Dedifferentiated amniotic fluid mesenchymal stem cell (primary cell): ENCODE data around the gene RBM8A.

Experiments
- DNase-seq: peaks from one replicate; pipeline ENCODE4 v3.0.0-alpha.2; 2016; ENCODE audit errors: extremely low spot score

The RBM8A gene

GRCh38 chr1:145927063-145927886 is at the start of gene RBM8A:
TSS of gene RBM8A (minus strand) at chr1:145927484. CDS start at chr1:145927426, 58 bp downstream.
- peak; percentile 99 for DNase-seq

DNA sequence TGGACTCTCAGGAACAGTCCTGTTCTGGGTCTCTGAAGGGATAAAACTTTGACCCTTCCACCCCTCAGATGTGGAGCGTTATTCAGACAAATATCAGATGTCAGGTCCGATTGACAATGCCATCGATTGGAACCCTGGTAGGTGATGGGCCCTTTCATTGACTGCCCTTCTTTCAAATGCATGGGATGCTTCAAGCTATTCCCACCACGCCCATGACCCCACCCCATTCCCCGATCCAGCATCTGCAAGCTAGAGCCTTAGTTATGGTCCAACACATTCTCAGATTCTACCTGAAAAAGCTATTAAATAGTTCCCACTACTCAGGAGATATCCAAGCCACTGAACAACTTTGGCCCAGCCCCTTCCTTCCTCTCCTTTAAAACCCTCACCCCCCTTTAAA is 49.7 kb upstream of the RBM8A start:
- no peak for DNase-seq

GRCh38 chr1:145975216-145975615 is 47.9 kb upstream of the RBM8A start:
- no peak for DNase-seq

DNA sequence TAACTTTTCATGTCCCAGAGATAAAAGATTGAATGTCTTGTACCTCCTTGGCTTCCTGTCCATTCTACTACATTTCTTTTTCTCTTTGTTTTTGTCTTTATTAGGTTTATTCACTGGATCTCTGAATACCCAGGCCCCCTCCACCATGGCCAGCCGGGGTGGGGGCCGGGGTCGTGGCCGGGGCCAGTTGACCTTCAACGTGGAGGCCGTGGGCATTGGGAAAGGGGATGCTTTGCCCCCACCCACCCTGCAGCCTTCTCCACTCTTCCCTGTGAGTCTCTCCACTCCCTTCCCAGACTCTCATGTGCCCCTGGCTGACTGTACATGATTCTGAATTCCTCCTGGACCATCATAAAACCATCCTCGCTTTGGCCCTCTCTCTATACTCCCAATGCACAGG is 47.4 kb upstream of the RBM8A start:
- DNase-seq, result no peak

GRCh38 chr1:145972580-145972979 is 45.3 kb upstream of the RBM8A start:
- DNase-seq, result no peak

DNA sequence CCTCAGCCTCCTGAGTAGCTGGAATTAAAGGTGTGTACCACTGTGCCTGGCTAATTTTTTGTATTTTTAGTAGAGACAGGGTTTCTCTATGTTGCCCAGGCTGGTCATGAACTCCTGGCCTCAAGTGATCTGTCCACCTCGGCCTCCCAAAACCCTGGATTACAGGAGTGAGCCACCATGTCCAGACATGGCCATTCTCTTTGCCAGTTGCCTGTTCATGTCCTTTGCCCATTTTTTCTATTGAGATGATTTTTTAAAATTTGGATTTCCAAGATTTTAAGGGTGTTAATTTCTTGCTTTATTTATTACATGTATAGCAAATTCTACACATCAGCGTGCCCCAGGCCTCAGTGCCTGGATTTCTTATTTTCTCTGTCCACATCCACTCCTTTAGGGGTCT is 40.0 kb upstream of the RBM8A start:
- no peak for DNase-seq

- DNase-seq, result no peak
Measured at GRCh38 chr1:145965119-145965744, 37.9 kb upstream of the RBM8A start.

DNA sequence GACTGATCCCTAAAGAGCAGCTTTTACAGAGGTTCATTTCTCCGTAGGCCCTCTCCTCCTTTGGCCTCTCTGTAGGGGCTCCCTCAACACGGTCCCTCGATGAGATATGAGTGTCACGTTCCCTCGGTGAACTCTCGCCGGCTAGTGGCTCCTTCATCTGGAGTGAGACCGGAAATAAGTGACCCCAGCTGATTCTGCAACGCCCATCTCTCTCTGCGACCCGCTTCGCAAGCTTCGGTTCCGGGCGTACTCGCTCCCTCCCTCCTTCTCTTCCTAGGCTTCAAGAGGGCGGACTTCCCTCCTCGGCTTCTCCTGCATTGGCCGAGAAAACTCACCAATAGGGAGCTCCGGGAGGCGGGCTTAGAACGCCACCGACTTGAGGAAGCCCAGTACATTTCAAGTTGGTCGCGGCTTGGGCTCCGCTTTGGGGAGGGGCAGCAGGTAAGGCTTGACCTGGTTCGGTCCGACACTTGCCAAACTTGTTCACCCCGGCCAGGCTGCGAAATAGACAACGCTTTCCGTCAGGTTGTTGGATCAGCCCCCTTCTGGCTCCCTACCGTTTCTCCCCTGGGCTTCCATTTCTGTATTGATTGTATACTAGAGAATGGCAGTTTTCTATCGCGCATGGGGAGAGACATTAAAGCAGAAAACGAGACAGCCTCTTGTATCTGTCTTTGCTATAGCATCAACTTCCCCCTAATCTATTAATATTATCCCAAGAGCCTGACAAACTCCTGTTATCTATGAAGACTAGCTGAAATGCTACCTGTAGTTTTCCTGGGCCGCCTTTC is 37.2 kb upstream of the RBM8A start, which contains the start of the genes ANKRD34A and POLR3GL:
ANKRD34A (minus strand) TSS at position 248 of the 791 bp plus-strand sequence. CDS start 2,816 bp downstream, outside the sequence.
POLR3GL (plus strand) TSS at position 363 of the 791 bp plus-strand sequence. CDS start 10,176 bp downstream, outside the sequence.
- DNase-seq, result peak; percentile 95

GRCh38 chr1:145963265-145964019 is 36.2 kb upstream of the RBM8A start:
- no peak for DNase-seq

- DNase-seq, result no peak
Measured at GRCh38 chr1:145962157-145963102, 35.1 kb upstream of the RBM8A start.

DNA sequence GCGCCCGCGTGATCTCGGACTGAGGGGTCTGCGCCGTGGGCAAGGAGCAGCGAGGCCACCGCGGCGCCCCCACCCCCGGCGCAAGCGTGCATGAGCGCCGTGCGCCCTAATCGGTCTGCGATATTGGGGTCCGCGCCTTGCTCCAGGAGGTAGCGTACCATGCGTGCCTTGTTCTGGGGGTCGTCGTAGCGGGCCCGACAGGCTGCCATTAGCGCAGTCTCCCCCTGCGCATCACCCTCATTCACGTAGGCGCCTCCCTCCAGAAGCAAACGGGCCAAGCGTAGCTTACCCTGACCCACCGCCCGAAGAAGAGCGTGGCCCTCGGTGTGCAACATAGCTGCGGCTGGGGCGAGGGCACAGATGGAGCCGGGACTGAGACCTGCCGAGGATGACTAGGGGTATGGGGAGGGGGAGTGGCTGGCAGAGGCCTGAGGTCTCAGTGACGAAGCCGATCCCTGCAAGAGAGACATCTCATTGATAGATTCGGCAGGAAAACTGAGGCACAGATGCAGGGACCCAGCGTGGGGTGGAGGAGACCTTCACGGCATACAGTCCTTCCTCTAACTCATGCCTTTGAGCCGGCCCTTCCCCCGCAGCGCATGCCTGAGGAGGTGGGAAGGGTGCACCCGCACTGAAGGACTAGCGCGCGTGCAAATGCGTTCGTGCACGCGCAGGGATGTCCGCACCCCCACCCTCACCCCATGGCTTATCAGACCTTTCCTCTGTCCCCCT is 34.3 kb upstream of the RBM8A start:
- DNase-seq, result no peak

DNA sequence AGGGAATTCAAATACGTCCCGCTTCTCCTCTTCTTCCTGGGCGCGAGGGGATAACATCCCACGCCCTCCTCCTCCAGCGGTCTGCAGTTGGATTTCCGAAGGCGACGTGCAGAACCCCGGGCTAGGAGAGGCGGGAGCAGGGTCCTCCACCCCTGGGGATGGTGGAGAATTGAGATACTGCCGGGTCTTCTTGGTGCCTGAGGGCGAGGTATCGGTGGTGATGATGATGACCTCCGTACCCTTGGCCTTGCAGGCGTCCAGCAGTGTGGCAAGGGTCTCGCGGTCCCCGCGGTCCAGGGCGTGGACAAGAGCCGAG is 33.8 kb upstream of the RBM8A start:
- no peak for DNase-seq

DNA sequence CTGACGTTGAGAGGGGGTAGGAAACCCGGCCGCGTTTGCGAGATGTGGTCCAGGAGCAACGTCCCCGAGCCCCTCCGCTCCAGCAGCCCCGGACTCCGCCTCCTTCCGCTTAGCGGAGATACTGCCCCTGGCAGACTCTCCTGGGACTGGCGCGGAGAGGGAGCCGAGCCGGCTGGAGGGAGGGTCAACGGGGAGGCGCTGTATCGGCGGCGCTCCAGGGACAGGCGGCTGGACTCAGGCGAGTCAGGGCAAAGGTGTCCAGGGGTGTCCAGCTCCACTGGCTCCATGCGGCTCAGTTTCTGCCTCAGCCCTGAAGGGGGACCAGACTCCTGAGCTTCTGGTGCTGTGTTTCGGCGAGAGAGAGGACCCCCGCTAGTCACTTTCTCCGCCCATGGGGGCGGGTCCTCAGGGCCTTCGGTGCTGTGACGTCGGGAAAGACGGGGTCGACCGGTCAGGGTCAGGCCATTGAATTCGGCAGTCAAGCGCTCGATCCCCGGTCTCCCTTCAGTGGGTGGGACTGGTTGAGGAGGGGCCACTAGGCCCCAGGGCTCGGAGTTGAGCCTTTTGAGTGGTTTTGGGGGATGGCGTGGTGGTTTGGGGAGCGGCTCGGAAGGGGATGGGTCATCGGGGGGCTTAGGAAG is 33.3 kb upstream of the RBM8A start:
- no peak for DNase-seq

DNA sequence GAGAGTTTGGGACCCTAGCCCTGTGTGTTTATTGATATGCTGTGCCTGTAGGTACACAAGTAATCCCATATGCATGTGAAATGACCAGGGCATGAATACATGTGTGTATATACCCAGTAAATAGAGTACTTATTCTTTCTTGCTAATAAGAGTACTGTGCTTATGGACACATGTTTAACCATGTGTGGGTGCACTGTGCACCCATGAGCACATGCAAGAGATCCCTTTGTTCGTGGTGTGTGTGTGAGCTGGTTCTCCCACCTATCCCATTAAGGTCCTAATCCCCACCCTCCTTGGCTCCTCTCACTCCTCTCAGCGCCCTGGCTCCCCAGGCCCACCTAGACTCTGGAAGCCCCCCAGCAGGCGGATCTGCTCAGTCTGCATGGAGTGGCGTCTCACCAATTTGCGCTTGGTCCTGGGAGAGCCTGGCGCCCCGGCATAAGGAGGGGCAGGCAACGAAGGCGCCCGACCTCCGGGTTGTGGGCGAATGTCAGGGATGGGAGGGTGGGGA is 32.7 kb upstream of the RBM8A start:
- DNase-seq, result no peak

GRCh38 chr1:145959333-145959732 is 32.0 kb upstream of the RBM8A start:
- DNase-seq, result no peak

GRCh38 chr1:145958734-145959133 is 31.4 kb upstream of the RBM8A start:
- no peak for DNase-seq

DNA sequence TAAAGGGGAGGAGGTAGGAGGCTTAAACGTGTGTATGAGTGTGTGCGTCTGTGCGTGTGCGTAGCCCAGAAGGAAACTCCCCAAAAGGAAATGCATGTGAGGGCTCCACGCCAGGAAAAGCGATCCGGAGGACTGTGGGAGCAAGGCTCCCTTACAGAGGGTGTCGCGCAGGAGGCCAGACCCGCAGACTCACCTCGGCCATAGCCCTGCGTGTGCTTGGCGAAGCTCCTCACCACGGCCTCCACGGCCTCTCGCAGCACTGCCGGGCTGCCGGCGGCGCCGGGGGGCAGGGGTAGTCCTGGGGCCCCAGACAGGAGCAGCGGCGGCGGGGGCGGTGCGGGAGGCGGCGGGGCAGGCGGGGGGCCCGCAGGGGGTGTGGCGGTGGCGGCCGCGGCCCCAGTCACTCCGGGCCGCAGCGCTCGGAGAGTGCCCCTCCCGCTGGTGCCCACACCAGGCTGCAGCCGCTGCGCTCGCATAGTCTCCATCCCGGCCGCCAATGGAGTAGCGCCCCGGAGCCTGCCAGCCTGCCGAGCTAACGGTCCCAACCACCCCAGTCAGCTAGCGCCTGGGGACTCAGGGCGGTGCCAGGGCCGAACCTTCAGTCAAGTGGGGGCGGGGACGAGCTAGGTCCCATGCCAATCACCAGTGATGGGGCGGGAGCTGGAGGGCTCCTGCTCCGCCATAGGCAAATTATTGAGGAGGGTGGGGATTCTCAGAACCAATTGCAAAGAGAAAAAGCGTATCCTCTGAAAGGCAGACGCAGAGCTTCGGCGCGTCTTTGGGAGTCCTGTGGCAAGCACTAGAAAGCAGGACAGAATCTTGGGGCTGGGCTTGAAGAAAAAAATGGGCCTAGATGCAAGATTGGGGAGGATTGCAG is 30.4 kb upstream of the RBM8A start, which contains the start of gene LIX1L:
LIX1L (minus strand) TSS at position 575 of the 877 bp plus-strand sequence; CDS start at position 485, 90 bp downstream.
- DNase-seq, result peak; percentile 98
